ENCODE results near the gene DCBLD1. TPM values are rescaled to one million over a fixed set of nuclear protein-coding genes. Genes with fewer than 3 reads are reported as not detected.
"Not testable (repeated sequence)": the region's sequence is repeated elsewhere in the genome, so short reads cannot be mapped to it uniquely, and the experiment has no call there.

DCBLD1 gene
- total RNA-seq: 10 to 100 TPM in 2 of 4 donors, 1 to 10 TPM in 2; 2.2 to 19.4 (median 10.7) TPM

GRCh38 chr6:117482240-117483003, at the start of gene DCBLD1:
Gene DCBLD1 (plus strand): TSS chr6:117482674. CDS start chr6:117482782, 108 bp downstream.
- 1% methylated on average over 32 of the region's 96 CpGs; no CpG with 5 or more reads in 1 of the 2 donors for WGBS, 2 donors (ENCODE audit: low coverage in 1 of 2)
- in situ Hi-C loops (cut with MboI; ENCODE audit: low pct_ligation_motif_present in 1 of 4, low pct_unique_long_range_greater_than_20kb in 1 of 4, low sequenced_read_pairs in 3 of 4) (no loop called here), intact Hi-C loops (cut with DNase I; ENCODE audit: low total_unique reads) (no loop called here)
- Histone ChIP-seq H3K27ac (peak within 1 kb of the TSS; percentile 88 to 95 (median 92)), H3K36me3 (no peaks in the 10 kb centered on the region), H3K27me3 (no peaks in the 10 kb centered on the region), H3K4me1 (peaks cover 7 to 37% (median 20%) of the 10 kb centered on the region in 4 donors), H3K9me3 (no peaks in the 10 kb centered on the region), H3K4me3 (peak within 1 kb of the TSS; percentile 67 to 97 (median 74))
- TF ChIP-seq POLR2A (IDR thresholded peaks at IDR 0.05): peak; percentile 65
- peak; percentile 61 to 75 (median 61) for TF ChIP-seq POLR2AphosphoS5 (IDR thresholded peaks at IDR 0.05)
- TF ChIP-seq CTCF (IDR thresholded peaks at IDR 0.05): peak in 2 of 5 experiments; percentile 11 to 18
- no peak for TF ChIP-seq EP300 (IDR thresholded peaks at IDR 0.05; ENCODE audit: low read depth)
- peak; percentile 86 for DNase-seq

GRCh38 chr6:117440706-117441525, 41.6 kb upstream of the DCBLD1 start:
- H3K27me3 ChIP-seq: peaks cover 18% of the 10 kb centered on the region
- WGBS, 2 donors (ENCODE audit: low coverage in 1 of 2): 71 to 74% methylated on average over 2 of the region's 2 CpGs
- no peaks in the 10 kb centered on the region for H3K4me1 ChIP-seq
- in situ Hi-C loops (cut with MboI; ENCODE audit: low pct_ligation_motif_present in 1 of 4, low pct_unique_long_range_greater_than_20kb in 1 of 4, low sequenced_read_pairs in 3 of 4) (loop anchor here in 1 of 4 donors (10.0 kb wide), 1 partner anchor 114 kb away; no protein-coding TSS in a partner anchor), intact Hi-C loops (cut with DNase I; ENCODE audit: low total_unique reads) (no loop called here)
- no peak for TF ChIP-seq EP300 (IDR thresholded peaks at IDR 0.05; ENCODE audit: low read depth)
- no peak for TF ChIP-seq POLR2A (IDR thresholded peaks at IDR 0.05)
- no peak for TF ChIP-seq CTCF (IDR thresholded peaks at IDR 0.05)
- no peak for TF ChIP-seq POLR2AphosphoS5 (IDR thresholded peaks at IDR 0.05)
- H3K27ac ChIP-seq: no peak overlapping the region
- H3K9me3 ChIP-seq: no peaks in the 10 kb centered on the region
- no peaks in the 10 kb centered on the region for H3K36me3 ChIP-seq
- no peak overlapping the region for H3K4me3 ChIP-seq
- DNase-seq: no peak

- Histone ChIP-seq H3K9me3 (no peaks in the 10 kb centered on the region), H3K27ac (no peak overlapping the region), H3K27me3 (peaks cover 24% of the 10 kb centered on the region), H3K4me1 (no peaks in the 10 kb centered on the region), H3K4me3 (no peak overlapping the region), H3K36me3 (no peaks in the 10 kb centered on the region)
- 73 to 78% methylated on average over 2 of the region's 2 CpGs for WGBS, 2 donors (ENCODE audit: low coverage in 1 of 2)
- intact Hi-C loops (cut with DNase I; ENCODE audit: low total_unique reads) (loop anchor here (1.0 kb wide), 1 partner anchor 8 kb away; no protein-coding TSS in a partner anchor), in situ Hi-C loops (cut with MboI; ENCODE audit: low pct_ligation_motif_present in 1 of 4, low pct_unique_long_range_greater_than_20kb in 1 of 4, low sequenced_read_pairs in 3 of 4) (loop anchor here in 1 of 4 donors (10.0 kb wide), 1 partner anchor 113 kb away; no protein-coding TSS in a partner anchor)
- TF ChIP-seq CTCF (IDR thresholded peaks at IDR 0.05) (no peak), EP300 (IDR thresholded peaks at IDR 0.05; ENCODE audit: low read depth) (no peak), POLR2A (IDR thresholded peaks at IDR 0.05) (no peak), POLR2AphosphoS5 (IDR thresholded peaks at IDR 0.05) (no peak)
- DNase-seq: no peak
Measured at GRCh38 chr6:117441824-117442264, 40.6 kb upstream of the DCBLD1 start.

GRCh38 chr6:117442313-117442712, 40.2 kb upstream of the DCBLD1 start:
- H3K36me3 ChIP-seq, H3K4me3 ChIP-seq, H3K4me1 ChIP-seq, H3K9me3 ChIP-seq, H3K27ac ChIP-seq, DNase-seq: not testable (repeated sequence)
- intact Hi-C loops (cut with DNase I; ENCODE audit: low total_unique reads): loop anchor here (1.0 kb wide), 1 partner anchor 8 kb away; no protein-coding TSS in a partner anchor
- H3K27me3 ChIP-seq: peaks cover 26% of the 10 kb centered on the region
- in situ Hi-C loops (cut with MboI; ENCODE audit: low pct_ligation_motif_present in 1 of 4, low pct_unique_long_range_greater_than_20kb in 1 of 4, low sequenced_read_pairs in 3 of 4): loop anchor here in 1 of 4 donors (10.0 kb wide), 1 partner anchor 112 kb away; no protein-coding TSS in a partner anchor
- WGBS, 2 donors (ENCODE audit: low coverage in 1 of 2): 88 to 90% methylated on average over 6 to 8 of the region's 8 CpGs
